Activated CD8-positive, alpha-beta T cell treated with anti-CD3 and anti-CD28 coated beads for 36 hours (primary cell): ENCODE data around the gene AGPAT1. TPM values are rescaled to one million over a fixed set of nuclear protein-coding genes. Genes with fewer than 3 reads are reported as not detected.
"Not testable (repeated sequence)": the region's sequence is repeated elsewhere in the genome, so short reads cannot be mapped to it uniquely, and the experiment has no call there.

Experiments
- ATAC-seq: fragments of 200-7000 bp; cut with Tn5 transposase; one replicate; pipeline ENCODE4 v1.10.0; 2021; ENCODE audit warnings: mild to moderate bottlenecking, moderate library complexity
- CTCF ChIA-PET: fragments of 350-600 bp; sonication (Branson Sonifier 250); formaldehyde crosslinking; loops from one replicate; lab custom pipeline; 2021; ENCODE audit warnings: antibody characterized with exemption; lab: Charles Lee
- POLR2A ChIA-PET: fragments of 350-600 bp; sonication (Branson Sonifier 250); formaldehyde crosslinking; loops from one replicate; lab custom pipeline; 2021; ENCODE audit warnings: antibody characterized with exemption; lab: Charles Lee
- DNase-seq: peaks from one replicate; pipeline ENCODE4 v3.0.0-alpha.2; 2020
- H3K27ac Mint-ChIP-seq: one replicate; pipeline ENCODE4 v1.8.0; 2021; ENCODE audit warnings: mild to moderate bottlenecking, mixed read lengths
- H3K27me3 Mint-ChIP-seq: one replicate; pipeline ENCODE4 v1.8.0; 2021; ENCODE audit warnings: mixed read lengths
- H3K36me3 Mint-ChIP-seq: one replicate; pipeline ENCODE4 v1.8.0; 2021; ENCODE audit warnings: low read depth, mixed read lengths
- H3K4me1 Mint-ChIP-seq: one replicate; pipeline ENCODE4 v1.8.0; 2021; ENCODE audit warnings: low read depth, mixed read lengths
- H3K4me3 Mint-ChIP-seq: one replicate; pipeline ENCODE4 v1.8.0; 2021; ENCODE audit warnings: mild to moderate bottlenecking, moderate library complexity, mixed read lengths
- H3K9me3 Mint-ChIP-seq: one replicate; pipeline ENCODE4 v1.8.0; 2021; ENCODE audit warnings: mixed read lengths
- CTCF ChIP-seq: fragments of 200-600 bp; IDR thresholded peaks from one replicate; pipeline ENCODE4 v1.8.0; 2022; ENCODE audit warnings: antibody characterized with exemption, mild to moderate bottlenecking
- intact Hi-C: fragments of 100-400 bp; cut with micrococcal nuclease; formaldehyde crosslinking; loops from one replicate; pipeline ENCODE4 v1.10.0; 2022
- total RNA-seq, 2 experiments: library from RNA; stranded (reverse); gene quantifications; one replicate each; pipeline ENCODE4 v1.2.3, GENCODE V29; 2021

AGPAT1 gene
- total RNA-seq, 2 experiments from 2014 or later = 24.6 to 28.7 TPM

- ChIA-PET CTCF (interaction anchor here (0.8 to 4.4 kb wide), 10 partner anchors 17 to 78 kb away, joined by 3 to 32 read pairs (median 4); partner anchors contain the start of genes AGPAT1, ATF6B and FKBPL), POLR2A (interaction anchor here (0.6 to 2.0 kb wide), 7 partner anchors 9 to 772 kb away, joined by 3 to 13 read pairs (median 4); partner anchors contain the start of genes AGPAT1, BRD2, FKBPL and RNF5)
- Mint-ChIP-seq H3K27me3 (no peaks in the 10 kb centered on the region), H3K9me3 (no peaks in the 10 kb centered on the region), H3K36me3 (peaks cover 5% of the 10 kb centered on the region), H3K4me1 (peaks cover 22% of the 10 kb centered on the region), H3K27ac (peak overlapping the region; percentile 100), H3K4me3 (peak overlapping the region; percentile 94)
- intact Hi-C loops = loop anchor here (2.0 kb wide), 2 partner anchors 17 to 65 kb away; partner anchors contain the start of genes FKBPL and RNF5
- no peak for TF ChIP-seq CTCF
- DNase-seq (peak; percentile 87), ATAC-seq (no peak)
These were observed 20.2 kb upstream of the AGPAT1 start for GRCh38 chr6:32195902-32196681.

DNA sequence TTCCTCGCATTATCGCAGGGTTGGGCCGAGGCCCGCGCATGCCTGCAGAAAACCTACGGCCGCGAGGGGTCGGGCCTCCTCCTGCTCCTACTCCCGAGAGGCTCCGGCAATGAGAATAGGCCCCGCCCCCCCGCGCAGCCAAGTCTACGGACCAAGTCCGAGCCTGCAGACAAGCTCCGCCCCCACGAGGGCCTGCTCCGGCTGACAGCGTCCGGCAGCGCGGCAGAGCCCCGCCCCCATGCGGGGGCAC lies 19.7 kb upstream of the AGPAT1 start:
- peak; percentile 88 for ATAC-seq
- POLR2A ChIA-PET = interaction anchor here (1.0 to 2.0 kb wide), 5 partner anchors 9 to 66 kb away, joined by 3 to 13 read pairs (median 4); partner anchors contain the start of genes AGPAT1, FKBPL and RNF5
- CTCF ChIA-PET = interaction anchor here (0.8 to 4.4 kb wide), 10 partner anchors 16 to 78 kb away, joined by 3 to 32 read pairs (median 4); partner anchors contain the start of genes AGPAT1, ATF6B and FKBPL
- Mint-ChIP-seq H3K9me3 (no peaks in the 10 kb centered on the region), H3K36me3 (peaks cover 7% of the 10 kb centered on the region), H3K27ac (peak overlapping the region; percentile 99), H3K4me1 (peaks cover 22% of the 10 kb centered on the region), H3K27me3 (no peaks in the 10 kb centered on the region), H3K4me3 (peak overlapping the region; percentile 94)
- intact Hi-C loops = loop anchor here (2.0 kb wide), 2 partner anchors 17 to 65 kb away; partner anchors contain the start of genes FKBPL and RNF5
- no peak for TF ChIP-seq CTCF
- peak; percentile 100 for DNase-seq

DNA sequence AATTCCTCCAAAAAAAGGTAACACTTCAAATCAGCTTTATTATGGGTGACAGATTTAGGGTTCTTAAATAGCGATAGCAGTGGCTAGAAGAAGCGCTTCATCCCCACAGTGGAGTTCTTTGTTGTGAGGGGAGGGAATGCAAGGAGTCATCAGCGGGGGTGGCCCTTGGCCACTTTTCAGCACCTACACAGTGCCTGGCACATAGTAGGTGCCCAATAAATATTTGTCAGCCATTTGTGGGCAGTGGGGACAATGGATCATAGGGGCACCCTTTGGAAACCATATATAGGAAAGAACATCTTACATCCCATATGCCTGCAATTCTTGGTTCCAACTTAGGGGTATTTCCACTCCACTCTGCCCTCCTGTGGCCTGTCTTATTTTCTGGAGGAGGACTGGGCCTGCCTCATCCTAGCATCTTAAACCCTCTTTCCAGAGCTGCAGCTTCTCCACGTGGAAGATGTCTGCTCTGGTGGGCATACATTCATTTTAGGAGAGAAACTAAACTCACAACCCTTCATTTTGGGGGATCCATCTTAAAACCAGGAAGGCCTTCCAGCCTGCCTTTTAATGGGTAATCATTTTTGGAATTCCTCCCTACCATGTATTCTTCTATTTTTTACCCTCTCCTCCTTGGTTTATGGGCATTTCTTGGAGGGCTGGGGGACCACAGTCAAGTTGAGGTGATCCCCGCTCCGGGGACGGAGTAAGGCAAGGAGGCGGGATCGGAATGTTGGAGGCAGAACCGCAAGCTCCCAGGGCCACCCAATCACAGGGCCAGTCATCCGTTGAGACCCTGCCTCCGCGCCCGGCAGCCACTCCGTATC lies 19.2 kb upstream of the AGPAT1 start:
- H3K9me3 Mint-ChIP-seq = no peaks in the 10 kb centered on the region
- H3K4me1 Mint-ChIP-seq = peaks cover 22% of the 10 kb centered on the region
- CTCF ChIA-PET = interaction anchor here (0.8 to 4.4 kb wide), 10 partner anchors 16 to 77 kb away, joined by 3 to 32 read pairs (median 4); partner anchors contain the start of genes AGPAT1, ATF6B and FKBPL
- no peaks in the 10 kb centered on the region for H3K27me3 Mint-ChIP-seq
- peak overlapping the region; percentile 99 for H3K27ac Mint-ChIP-seq
- H3K4me3 Mint-ChIP-seq = peak overlapping the region; percentile 94
- H3K36me3 Mint-ChIP-seq = peaks cover 7% of the 10 kb centered on the region
- DNase-seq (peak; percentile 59), ATAC-seq (no peak)
- intact Hi-C loops = loop anchor here (2.0 kb wide), 2 partner anchors 16 to 64 kb away; partner anchors contain the start of genes FKBPL and RNF5
- POLR2A ChIA-PET = interaction anchor here (1.0 to 2.0 kb wide), 5 partner anchors 8 to 65 kb away, joined by 3 to 13 read pairs (median 4); partner anchors contain the start of genes AGPAT1, FKBPL and RNF5
- TF ChIP-seq CTCF = peak; percentile 68

DNA sequence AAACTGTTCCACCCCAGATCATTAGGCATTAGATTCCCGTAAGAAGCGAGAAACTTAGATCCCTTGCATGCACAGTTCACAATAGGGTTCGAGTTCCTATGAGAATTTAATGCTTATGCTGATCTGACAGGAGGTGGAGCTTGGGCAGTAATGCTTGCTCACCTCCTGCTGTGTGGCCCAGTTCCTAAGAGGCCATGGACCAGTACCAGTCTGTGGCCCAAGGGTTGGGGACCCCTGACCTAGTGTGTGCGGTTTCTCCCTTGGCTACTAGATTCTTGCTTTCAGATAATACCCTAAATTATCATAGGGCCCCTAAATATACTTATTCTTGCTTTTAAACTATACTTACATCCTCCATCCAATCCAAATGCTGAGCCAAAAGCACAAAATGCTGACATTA lies 18.5 kb upstream of the AGPAT1 start:
- Mint-ChIP-seq H3K9me3 (no peaks in the 10 kb centered on the region), H3K27me3 (no peaks in the 10 kb centered on the region), H3K4me1 (peaks cover 22% of the 10 kb centered on the region), H3K27ac (peak overlapping the region; percentile 99), H3K36me3 (peaks cover 8% of the 10 kb centered on the region), H3K4me3 (peak overlapping the region; percentile 94)
- DNase-seq (no peak), ATAC-seq (no peak)
- TF ChIP-seq CTCF = no peak
- CTCF ChIA-PET = interaction anchor here (1.5 to 4.4 kb wide), 2 partner anchors 65 to 77 kb away, joined by 10 to 32 read pairs; partner anchors contain the start of genes ATF6B and FKBPL
- POLR2A ChIA-PET = interaction anchor here (1.6 to 2.0 kb wide), 2 partner anchors 17 to 22 kb away, joined by 4 to 13 read pairs; partner anchors contain the start of genes AGPAT1 and RNF5
- intact Hi-C loops = loop anchor here (2.0 kb wide), 2 partner anchors 16 to 64 kb away; partner anchors contain the start of genes FKBPL and RNF5

- H3K9me3 Mint-ChIP-seq, DNase-seq, intact Hi-C loops, ATAC-seq, H3K27me3 Mint-ChIP-seq: not testable (repeated sequence)
- Mint-ChIP-seq H3K4me3 (peak overlapping the region; percentile 97), H3K36me3 (peaks cover 21% of the 10 kb centered on the region), H3K27ac (peak overlapping the region; percentile 99), H3K4me1 (peaks cover 33% of the 10 kb centered on the region)
- ChIA-PET CTCF (interaction anchor here (0.8 to 4.4 kb wide), 4 partner anchors 14 to 760 kb away, joined by 3 to 32 read pairs (median 3); partner anchors contain the start of gene HLA-DMA), POLR2A (interaction anchor here (1.0 to 7.2 kb wide), 4 partner anchors 14 to 645 kb away, joined by 3 to 72 read pairs (median 3); partner anchors contain the start of genes AGPAT1, ATF6B, RNF5 and TAP2)
These were observed 17.2 kb upstream of the AGPAT1 start for GRCh38 chr6:32193096-32193495.
